A549 treated with CpdA at 1 μM for 4 hours (cell line): ENCODE measurements around the gene RTKN2. TPM values are rescaled to one million over a fixed set of nuclear protein-coding genes. Genes with fewer than 3 reads are reported as not detected.

Source experiments
- total RNA-seq: library from RNA; stranded (reverse); fragments of 200-300 nt; extraction: Qiagen RNA extraction; gene quantifications from 5 replicates; pipeline ENCODE4 v1.2.3, GENCODE V29; 2022; ENCODE audit warnings: low read depth

The RTKN2 gene, protein sequence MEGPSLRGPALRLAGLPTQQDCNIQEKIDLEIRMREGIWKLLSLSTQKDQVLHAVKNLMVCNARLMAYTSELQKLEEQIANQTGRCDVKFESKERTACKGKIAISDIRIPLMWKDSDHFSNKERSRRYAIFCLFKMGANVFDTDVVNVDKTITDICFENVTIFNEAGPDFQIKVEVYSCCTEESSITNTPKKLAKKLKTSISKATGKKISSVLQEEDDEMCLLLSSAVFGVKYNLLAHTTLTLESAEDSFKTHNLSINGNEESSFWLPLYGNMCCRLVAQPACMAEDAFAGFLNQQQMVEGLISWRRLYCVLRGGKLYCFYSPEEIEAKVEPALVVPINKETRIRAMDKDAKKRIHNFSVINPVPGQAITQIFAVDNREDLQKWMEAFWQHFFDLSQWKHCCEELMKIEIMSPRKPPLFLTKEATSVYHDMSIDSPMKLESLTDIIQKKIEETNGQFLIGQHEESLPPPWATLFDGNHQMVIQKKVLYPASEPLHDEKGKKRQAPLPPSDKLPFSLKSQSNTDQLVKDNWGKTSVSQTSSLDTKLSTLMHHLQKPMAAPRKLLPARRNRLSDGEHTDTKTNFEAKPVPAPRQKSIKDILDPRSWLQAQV
- total RNA-seq: 0.79 to 1.4 TPM (median 0.89 TPM) in 5 replicates

DNA sequence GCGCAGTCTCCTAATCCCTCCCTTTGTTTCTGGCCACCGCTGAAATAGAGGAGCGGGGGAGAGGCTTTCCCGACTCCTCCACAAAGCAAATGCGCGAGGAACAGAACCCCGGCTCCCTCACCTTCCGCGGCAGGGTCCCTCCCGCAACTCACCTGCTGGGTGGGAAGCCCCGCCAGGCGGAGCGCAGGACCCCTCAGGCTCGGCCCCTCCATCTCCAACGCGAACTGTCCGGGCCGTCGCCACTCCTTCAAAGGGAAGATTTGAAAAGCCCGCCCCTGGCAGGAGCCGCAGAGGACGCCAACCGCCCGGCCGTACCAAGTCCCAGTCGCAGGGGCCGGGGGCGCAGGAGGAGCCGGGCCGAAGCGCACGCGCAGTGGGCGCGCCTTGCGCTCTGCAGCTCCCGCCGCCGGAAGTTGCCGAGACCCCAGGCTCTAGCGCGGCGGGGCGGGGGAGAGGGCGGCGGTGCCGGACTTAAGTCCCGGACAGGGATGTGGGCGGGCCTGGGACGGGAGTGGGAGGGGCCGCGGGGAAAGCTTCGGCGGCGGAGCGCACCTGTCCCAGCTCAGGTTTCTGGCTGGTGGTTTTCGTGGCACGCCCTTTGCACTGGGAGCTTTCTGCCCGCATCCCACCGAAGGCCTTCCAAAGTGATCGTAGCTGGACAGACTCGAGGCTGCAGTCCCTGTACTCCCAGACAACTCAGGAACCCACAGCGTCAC, at the start of gene RTKN2:
Gene RTKN2 (minus strand): TSS at position 446 of the 716 bp plus-strand sequence. CDS start 234 bp downstream, at position 212.

Other genes starting within 250 kb of the RTKN2 start
- gene ZNF365, start 105.5 kb upstream of the RTKN2 start, total RNA-seq: 0.83 to 0.97 TPM (median 0.90 TPM) in 5 replicates